ENCODE measurements around the gene FBXW8. TPM values are rescaled to one million over a fixed set of nuclear protein-coding genes. Genes with fewer than 3 reads are reported as not detected.

The FBXW8 gene
- total RNA-seq, 2 experiments from 2014 or later = 7.0 to 8.5 TPM

DNA sequence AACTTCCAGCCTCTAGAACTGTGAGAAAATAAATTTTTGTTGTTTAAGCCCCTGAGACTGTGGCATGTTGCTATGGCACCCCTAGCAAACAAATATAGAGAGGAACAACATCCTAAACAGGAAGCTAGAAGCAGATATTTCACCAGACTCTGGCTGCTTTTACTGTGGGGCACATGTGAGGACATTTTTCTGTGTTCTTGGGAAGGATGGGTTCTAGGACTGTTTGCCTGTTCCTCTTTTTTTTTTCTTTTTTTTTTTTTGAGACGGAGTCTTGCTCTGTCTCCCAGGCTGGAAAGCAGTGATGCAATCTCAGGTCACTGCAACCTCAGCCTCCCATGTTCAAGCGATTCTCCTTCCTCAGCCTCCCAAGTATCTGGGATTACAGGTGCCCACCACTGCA lies 25.3 kb upstream of the FBXW8 start:
- H3K4me3 Mint-ChIP-seq = no peak overlapping the region
- ATAC-seq (no peak), DNase-seq (no peak)
- no peak overlapping the region for H3K27ac Mint-ChIP-seq
- POLR2A ChIA-PET = no interaction called here
- H3K27me3 Mint-ChIP-seq = peaks cover 31% of the 10 kb centered on the region
- H3K9me3 Mint-ChIP-seq = no peaks in the 10 kb centered on the region
- H3K4me1 Mint-ChIP-seq (ENCODE audit: low read depth) = peaks cover 7% of the 10 kb centered on the region
- intact Hi-C loops (cut with micrococcal nuclease) = no loop called here
- CTCF ChIA-PET = no interaction called here
- H3K36me3 Mint-ChIP-seq (ENCODE audit: low read depth) = no peaks in the 10 kb centered on the region
- no peak for TF ChIP-seq CTCF (IDR thresholded peaks at IDR 0.05)

- TF ChIP-seq CTCF (IDR thresholded peaks at IDR 0.05) = no peak
- H3K27ac Mint-ChIP-seq = no peak overlapping the region
- ChIA-PET POLR2A (no interaction called here), CTCF (no interaction called here)
- intact Hi-C loops (cut with micrococcal nuclease) = no loop called here
- no peaks in the 10 kb centered on the region for H3K4me1 Mint-ChIP-seq (ENCODE audit: low read depth)
- DNase-seq (no peak), ATAC-seq (no peak)
- peaks cover 3% of the 10 kb centered on the region for H3K9me3 Mint-ChIP-seq
- peaks cover 22% of the 10 kb centered on the region for H3K27me3 Mint-ChIP-seq
- H3K4me3 Mint-ChIP-seq = no peak overlapping the region
- no peaks in the 10 kb centered on the region for H3K36me3 Mint-ChIP-seq (ENCODE audit: low read depth)
Measured at GRCh38 chr12:116887244-116887643, 23.5 kb upstream of the FBXW8 start.

DNA sequence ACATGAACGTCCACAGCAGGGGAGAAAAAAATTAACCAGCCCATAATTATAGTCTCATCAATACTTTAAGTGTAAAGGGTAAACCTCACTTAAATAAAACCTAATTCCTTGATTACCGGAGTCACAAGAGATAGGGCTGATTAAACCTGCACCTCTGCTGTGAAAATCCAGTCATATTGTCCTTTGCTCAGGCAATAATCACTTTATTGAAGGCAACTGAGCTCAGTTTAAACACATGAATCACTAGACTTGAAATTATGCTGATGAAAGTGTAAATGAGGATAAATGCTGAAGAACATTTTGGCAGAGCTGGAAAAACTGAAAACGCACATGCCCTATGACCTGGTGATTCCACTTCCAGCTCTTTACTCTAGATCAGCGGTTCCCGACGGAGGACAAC lies 22.9 kb upstream of the FBXW8 start:
- intact Hi-C loops (cut with micrococcal nuclease) = no loop called here
- H3K4me3 Mint-ChIP-seq = no peak overlapping the region
- POLR2A ChIA-PET = no interaction called here
- H3K9me3 Mint-ChIP-seq = peaks cover 3% of the 10 kb centered on the region
- no peak overlapping the region for H3K27ac Mint-ChIP-seq
- TF ChIP-seq CTCF (IDR thresholded peaks at IDR 0.05) = no peak
- ATAC-seq (no peak), DNase-seq (no peak)
- no peaks in the 10 kb centered on the region for H3K36me3 Mint-ChIP-seq (ENCODE audit: low read depth)
- CTCF ChIA-PET = no interaction called here
- H3K27me3 Mint-ChIP-seq = peaks cover 15% of the 10 kb centered on the region
- H3K4me1 Mint-ChIP-seq (ENCODE audit: low read depth) = no peaks in the 10 kb centered on the region

DNA sequence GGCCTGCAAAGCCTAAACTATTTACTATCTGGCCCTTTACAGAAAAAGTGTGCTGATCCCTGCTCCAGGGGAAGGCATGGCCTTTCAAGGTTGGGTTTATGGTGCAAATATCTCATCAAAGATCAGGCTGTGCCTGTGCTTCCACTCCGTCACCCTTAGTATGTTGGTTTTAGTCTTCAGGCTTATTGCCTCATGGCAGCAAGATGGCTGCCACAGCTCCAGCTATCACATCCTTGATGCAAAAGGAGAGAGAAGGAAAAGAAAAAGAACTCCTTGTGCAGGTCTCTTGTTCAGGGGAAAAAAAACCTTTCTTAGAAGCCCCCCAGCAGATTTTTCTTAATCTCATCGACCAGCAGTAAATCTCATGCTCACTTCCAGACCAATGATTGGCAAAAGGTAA lies 20.4 kb upstream of the FBXW8 start:
- no peak overlapping the region for H3K4me3 Mint-ChIP-seq
- POLR2A ChIA-PET = no interaction called here
- ATAC-seq = no peak

GRCh38 chr12:116891019-116891418 lies 19.7 kb upstream of the FBXW8 start:
- Mint-ChIP-seq H3K4me1 (ENCODE audit: low read depth) (no peaks in the 10 kb centered on the region), H3K27ac (no peak overlapping the region), H3K27me3 (peaks cover 4% of the 10 kb centered on the region), H3K9me3 (peaks cover 3% of the 10 kb centered on the region), H3K36me3 (ENCODE audit: low read depth) (no peaks in the 10 kb centered on the region), H3K4me3 (no peak overlapping the region)
- ChIA-PET CTCF (no interaction called here), POLR2A (no interaction called here)
- TF ChIP-seq CTCF (IDR thresholded peaks at IDR 0.05) = no peak
- no peak for ATAC-seq
- intact Hi-C loops (cut with micrococcal nuclease) = no loop called here
- no peak for DNase-seq

More for the DNA sequence above, 20.4 kb upstream of the FBXW8 start:
- intact Hi-C loops (cut with micrococcal nuclease) = no loop called here
- no peaks in the 10 kb centered on the region for H3K4me1 Mint-ChIP-seq (ENCODE audit: low read depth)
- CTCF ChIA-PET = no interaction called here
- peaks cover 3% of the 10 kb centered on the region for H3K9me3 Mint-ChIP-seq
- H3K27me3 Mint-ChIP-seq = peaks cover 4% of the 10 kb centered on the region
- DNase-seq = no peak
- TF ChIP-seq CTCF (IDR thresholded peaks at IDR 0.05) = no peak
- no peaks in the 10 kb centered on the region for H3K36me3 Mint-ChIP-seq (ENCODE audit: low read depth)
- no peak overlapping the region for H3K27ac Mint-ChIP-seq
